Stimulated activated CD8-positive, alpha-beta memory T cell treated with anti-CD3 and anti-CD28 coated beads, Interleukin-4, amount 100 ng/mL, for 24 hours (primary cell): ENCODE data around the gene KCNQ5.
"Not testable (repeated sequence)": the region's sequence is repeated elsewhere in the genome, so short reads cannot be mapped to it uniquely, and the experiment has no call there.

Source experiments
- DNase-seq: peaks from one replicate; pipeline ENCODE4 v3.0.0-alpha.2; 2020; ENCODE audit warnings: low read depth

The KCNQ5 gene

GRCh38 chr6:72621291-72622093 lies at the start of gene KCNQ5:
Gene KCNQ5 (plus strand): TSS chr6:72622064.
- DNase-seq, result no peak

- DNase-seq, result no peak
Observed at GRCh38 chr6:72579865-72580264, 42.0 kb upstream of the KCNQ5 start.

- no peak for DNase-seq
Observed at GRCh38 chr6:72580281-72580940, 41.5 kb upstream of the KCNQ5 start.

DNA sequence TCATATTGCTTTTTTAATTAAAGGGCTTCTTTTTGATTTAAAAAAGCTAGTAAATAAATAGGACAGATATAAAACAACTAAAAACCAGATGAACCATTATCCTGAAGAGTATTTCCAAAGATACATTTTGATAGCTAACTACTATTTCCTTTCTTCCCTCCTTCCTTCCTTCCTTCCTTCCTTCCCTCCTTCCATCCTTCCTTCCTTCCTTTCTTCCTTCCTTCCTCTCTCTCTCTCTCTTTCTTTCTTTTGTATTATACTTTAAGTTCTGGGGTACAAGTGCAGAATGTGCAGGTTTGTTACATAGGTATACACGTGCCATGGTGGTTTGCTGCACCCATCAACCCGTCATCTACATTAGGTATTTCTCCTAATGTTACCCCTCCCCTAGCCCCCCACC lies 40.9 kb upstream of the KCNQ5 start:
- not testable (repeated sequence) for DNase-seq

DNA sequence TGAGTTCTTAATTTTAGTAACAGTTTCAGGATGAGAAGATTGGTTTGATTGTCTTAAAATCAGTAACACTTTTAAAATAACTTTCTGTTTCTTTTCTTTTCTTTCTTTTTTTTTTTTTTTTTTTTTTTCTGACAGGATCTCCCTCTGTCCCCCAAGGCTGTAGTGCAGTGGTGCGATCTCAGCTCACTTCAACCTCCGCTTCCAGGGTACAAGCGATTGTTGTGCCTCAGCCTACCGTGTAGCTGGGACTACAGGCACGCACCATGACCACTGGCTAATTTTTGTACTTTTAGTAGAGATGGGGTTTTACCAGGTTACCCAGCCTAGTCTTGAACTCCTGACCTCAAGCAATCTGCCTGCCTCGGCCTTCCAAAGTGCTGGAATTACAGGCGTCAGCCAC lies 33.7 kb upstream of the KCNQ5 start:
- DNase-seq, result no peak

GRCh38 chr6:72589096-72589495 lies 32.8 kb upstream of the KCNQ5 start:
- no peak for DNase-seq

GRCh38 chr6:72595812-72596211 lies 26.1 kb upstream of the KCNQ5 start:
- DNase-seq, result no peak

DNA sequence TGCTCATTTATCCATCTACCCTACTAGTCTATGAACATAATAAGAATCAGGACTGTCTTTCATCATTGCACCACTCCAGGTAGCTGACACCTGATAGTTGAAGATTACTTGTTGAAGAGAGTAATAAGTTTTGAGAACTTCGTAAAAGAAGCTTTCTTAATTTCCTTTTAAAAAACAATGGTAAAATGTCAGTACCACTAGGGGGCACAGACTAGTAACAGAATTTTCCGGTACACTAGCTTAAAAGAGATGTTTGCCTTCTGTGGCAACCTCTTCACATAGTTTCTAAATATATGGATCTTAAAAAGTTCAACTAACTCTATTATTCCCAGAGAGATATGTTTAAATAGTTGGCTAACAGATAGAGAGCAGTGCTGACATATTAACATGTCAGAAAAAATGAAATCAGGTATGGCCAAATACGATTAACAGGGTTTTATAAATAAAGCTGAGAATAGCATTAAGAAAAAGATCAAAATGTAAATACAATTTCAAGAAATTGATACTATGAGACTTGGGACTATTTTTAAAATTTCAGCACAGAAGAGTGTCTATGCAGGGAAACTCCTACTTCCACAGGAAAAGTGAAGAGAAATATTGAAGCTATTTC lies 5.4 kb upstream of the KCNQ5 start:
- no peak for DNase-seq

- DNase-seq, result no peak
Observed at GRCh38 chr6:72617721-72618120, 4.1 kb upstream of the KCNQ5 start.

GRCh38 chr6:72619883-72620696 lies 1.8 kb upstream of the KCNQ5 start:
- peak; percentile 77 for DNase-seq

GRCh38 chr6:72620871-72621290 lies 983 bp upstream of the KCNQ5 start:
- DNase-seq, result no peak

DNA sequence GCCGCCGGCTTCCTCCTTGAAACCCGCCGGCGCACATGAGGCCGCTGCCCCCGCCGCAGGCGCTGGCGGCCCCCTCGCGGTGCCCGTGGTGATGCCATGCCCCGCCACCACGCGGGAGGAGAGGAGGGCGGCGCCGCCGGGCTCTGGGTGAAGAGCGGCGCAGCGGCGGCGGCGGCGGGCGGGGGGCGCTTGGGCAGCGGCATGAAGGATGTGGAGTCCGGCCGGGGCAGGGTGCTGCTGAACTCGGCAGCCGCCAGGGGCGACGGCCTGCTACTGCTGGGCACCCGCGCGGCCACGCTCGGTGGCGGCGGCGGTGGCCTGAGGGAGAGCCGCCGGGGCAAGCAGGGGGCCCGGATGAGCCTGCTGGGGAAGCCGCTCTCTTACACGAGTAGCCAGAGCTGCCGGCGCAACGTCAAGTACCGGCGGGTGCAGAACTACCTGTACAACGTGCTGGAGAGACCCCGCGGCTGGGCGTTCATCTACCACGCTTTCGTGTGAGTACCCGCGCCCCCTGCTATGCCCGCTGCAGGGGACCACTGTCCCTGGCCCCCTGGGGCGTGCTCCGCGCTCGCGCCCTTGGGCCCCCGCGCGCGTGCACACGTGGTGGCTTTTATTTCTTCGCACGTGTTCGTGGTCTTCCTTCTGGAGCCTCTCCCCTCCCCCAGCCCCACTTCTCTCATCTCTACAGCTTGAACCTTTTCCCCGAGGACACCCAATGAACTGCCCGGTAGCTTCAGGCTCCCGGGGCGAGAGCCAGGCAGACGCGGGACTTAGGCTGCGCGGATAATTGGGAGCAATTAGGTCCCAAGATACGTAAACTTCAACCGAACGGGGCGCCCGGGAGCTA lies 453 bp downstream of the KCNQ5 start:
- DNase-seq, result peak; percentile 53

DNA sequence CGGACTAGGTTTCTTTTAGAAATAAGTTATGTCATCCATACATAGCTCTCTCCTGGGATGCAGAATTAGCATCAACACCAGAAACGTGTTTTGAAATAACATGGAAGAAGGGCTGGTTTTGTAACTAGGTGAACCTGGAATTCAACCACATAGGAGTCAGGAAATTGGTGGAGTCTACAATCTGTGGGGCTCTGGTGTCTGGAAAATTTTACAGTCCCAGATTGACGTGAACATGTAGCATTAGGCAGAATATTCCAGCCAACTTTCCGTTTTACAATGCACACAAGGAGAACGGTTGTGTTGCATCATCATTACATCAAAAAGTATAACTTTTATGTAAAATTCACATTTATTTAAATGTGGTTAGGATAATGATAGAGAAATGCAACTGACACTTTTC lies 1.9 kb downstream of the KCNQ5 start:
- no peak for DNase-seq

- no peak for DNase-seq
Observed at GRCh38 chr6:72624557-72625160, 2.8 kb downstream of the KCNQ5 start.

DNA sequence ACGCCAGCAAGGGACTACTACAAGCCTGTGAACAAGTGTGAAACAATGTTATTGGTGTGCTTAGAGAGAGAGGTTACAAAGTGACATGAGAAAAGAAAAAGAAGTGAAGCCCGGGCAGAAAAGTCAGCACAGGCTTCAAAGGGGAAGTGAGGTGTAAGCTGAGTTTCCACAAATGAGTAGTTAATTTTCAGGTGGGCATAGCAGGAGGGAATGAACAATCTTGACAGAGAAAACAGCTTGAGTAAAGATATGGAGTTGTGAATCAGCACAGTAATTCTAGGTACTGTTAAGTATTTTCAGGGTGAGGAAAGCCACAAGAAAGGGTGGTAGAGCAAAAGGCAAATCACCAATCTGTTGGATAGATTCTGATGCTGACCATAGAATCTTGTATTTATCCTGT lies 4.3 kb downstream of the KCNQ5 start:
- no peak for DNase-seq

GRCh38 chr6:72627539-72627938 lies 5.7 kb downstream of the KCNQ5 start:
- DNase-seq, result no peak

- DNase-seq, result no peak
Observed at GRCh38 chr6:72631480-72631879, 9.6 kb downstream of the KCNQ5 start.

DNA sequence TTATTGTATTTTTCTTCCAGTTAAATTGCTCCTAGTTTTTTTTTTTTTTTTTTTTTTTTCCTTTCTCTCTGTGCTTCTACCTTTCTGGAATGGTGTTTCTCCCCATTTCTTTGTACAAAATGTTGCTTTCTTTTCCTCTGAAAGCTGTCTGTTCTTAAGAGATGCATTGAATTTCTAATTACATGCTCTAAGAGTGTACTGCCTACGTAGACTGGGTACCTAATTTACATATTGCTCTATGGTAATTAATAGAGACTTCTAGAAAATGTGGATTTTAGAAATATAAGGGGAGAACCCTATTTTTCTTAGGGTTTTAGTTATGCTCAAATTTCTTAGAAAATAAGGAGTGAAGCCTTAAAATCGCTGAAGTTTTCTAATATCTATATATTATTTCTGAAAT lies 13.8 kb downstream of the KCNQ5 start:
- DNase-seq, result no peak

GRCh38 chr6:72636215-72636614 lies 14.4 kb downstream of the KCNQ5 start:
- DNase-seq, result no peak

DNA sequence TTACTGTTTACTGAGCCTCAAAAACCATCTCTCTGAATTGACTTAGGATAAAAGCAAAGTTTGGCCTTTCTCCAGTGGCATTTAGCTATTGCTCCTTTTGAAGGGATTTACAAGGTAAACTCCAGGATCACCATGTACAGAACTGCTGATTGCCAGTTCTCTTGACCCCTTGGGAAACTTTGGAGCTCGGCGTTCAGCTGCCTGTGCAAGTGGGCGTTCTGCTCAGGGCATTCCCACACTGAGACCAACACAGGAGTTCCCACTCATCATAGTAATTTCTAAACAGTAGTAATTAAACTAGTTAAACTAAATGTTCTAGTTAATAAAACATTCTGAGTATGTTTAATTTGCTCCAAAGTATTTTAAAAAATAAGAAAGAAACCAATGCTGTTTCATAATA lies 14.9 kb downstream of the KCNQ5 start:
- DNase-seq, result no peak
